Ramos (cell line): ENCODE measurements around the gene REN.

ENCODE experiments used
- in situ Hi-C: fragments of 300-500 bp; cut with MboI; formaldehyde crosslinking; loops from one replicate; pipeline ENCODE4 v1.14.3; 2022; ENCODE audit warnings: low sequenced_read_pairs; ENCODE audit not compliant: unreplicated experiment

REN gene

DNA sequence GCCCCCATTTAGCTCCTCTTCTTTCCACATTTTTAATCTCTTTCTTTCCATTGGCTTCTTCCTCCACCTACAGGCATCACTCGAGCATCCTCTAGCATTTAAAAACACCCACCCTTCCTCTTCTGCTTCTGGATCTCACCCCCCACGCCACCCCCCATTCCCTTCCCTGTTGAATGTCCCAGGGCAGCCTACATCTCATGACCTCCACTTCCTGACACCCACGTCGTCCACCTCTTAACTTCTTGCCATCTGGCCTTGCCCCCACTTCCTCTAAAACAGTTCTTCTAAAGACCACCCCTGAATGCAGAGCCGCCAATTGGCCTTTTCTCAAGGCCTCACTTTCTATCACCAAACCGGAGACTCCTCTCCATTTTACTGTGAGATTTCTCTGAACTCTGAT is 8.2 kb downstream of the REN start:
- in situ Hi-C loops = no loop called here

DNA sequence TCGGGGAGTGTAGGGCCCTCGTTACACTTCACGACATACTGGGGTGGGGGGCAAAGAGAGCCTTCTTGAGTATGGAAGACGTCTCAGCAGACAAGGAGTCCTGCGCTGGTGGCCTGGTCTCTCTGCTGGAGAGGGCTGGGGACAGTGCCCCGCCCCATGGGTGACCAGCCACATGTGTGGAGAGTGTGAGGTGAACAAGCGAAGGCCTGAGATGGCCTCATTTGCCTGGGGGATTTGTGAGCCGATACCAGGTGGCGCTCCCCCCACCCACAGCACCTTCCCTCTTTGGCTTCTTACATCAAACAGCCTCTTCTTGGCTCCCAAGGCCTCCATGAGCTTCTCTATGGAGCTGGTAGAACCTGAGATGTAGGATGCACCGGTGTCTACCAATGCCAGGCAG is 10.3 kb downstream of the REN start:
- in situ Hi-C loops = no loop called here

DNA sequence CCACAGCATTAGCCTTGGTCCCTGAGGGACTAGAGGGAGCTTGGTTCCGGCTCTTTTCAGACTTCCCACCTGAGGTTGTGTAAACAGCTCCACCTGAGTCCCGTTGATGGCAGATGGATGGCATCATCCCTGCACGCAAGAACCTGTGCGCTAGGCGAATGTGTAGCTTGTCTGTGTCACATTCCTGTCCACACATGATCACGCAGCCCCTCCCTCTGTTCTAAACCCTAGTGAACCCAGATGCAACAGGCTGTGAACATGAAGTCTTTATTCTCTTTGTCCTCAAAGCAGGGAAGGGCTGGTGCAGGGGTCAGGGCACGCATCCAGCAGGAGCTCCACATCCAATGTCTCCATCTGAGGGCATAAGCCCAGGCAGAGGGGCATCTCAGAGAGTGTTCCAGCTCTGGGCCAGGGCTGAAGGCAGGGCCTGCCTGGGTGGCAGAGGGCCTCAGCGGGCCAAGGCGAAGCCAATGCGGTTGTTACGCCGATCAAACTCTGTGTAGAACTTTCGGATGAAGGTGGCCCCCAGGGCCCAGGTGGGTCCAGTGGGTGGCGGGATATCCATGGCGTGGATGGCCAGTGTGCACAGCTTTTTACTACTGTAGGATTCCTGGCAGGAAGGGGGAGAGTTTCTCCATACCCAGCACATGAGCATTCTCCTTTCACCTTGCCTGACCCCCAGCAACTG is 11.4 kb downstream of the REN start:
- in situ Hi-C loops = no loop called here

DNA sequence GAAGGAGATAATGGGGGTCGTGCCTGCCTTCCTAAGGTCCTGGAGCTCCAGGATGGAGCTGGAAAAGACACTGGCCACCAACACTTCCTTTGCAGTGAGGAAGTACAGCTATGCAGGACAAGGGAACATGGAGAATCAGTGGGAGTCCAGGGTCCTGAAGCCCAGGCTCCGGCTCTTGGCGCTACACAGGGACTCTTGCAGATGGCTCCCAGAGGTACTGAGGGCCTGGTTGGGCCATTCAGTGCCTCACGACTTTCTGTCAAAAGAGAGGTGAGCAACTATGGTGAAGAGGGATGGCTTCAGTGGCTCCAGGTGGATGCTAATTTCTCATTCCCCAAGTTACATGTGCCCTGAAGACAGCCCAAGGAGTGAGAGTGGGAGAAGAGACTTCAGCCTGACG is 12.5 kb downstream of the REN start:
- in situ Hi-C loops = no loop called here

DNA sequence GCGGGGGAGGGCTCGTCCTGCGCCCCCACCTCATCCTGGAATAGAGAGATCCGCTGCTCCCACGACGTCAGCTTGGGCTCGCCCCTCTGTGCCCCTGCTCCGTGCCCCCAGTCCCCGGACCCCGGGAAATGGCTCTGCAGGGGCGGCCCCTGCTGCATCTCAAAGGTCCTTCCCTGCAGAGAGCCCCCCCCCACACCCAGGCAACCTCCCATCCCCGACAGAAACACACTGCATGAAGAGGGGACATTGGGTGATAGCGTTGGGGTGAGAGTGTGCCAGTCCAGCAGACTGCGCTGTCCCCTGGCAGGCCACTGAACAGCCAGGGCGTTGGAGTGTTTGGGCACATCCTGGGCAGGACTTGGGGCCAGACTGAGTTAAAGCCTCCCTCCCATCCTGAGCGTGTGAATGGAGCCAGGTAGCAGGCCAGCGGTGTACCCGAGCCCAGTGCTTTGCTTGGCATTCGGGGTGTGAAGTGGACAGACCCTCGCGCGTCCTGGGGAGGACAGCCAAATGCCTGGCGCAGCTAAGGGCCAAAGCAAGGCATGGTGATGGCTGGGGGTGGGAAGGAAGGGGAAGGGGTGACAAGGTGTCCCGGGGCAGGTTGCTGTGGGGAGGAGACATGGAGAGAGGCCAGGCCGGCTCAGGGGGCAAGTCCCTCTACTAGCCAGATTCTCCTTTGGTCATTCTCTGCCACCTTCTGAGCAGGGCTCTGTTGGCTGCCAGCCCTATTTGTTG is 13.7 kb downstream of the REN start:
- in situ Hi-C loops = no loop called here

DNA sequence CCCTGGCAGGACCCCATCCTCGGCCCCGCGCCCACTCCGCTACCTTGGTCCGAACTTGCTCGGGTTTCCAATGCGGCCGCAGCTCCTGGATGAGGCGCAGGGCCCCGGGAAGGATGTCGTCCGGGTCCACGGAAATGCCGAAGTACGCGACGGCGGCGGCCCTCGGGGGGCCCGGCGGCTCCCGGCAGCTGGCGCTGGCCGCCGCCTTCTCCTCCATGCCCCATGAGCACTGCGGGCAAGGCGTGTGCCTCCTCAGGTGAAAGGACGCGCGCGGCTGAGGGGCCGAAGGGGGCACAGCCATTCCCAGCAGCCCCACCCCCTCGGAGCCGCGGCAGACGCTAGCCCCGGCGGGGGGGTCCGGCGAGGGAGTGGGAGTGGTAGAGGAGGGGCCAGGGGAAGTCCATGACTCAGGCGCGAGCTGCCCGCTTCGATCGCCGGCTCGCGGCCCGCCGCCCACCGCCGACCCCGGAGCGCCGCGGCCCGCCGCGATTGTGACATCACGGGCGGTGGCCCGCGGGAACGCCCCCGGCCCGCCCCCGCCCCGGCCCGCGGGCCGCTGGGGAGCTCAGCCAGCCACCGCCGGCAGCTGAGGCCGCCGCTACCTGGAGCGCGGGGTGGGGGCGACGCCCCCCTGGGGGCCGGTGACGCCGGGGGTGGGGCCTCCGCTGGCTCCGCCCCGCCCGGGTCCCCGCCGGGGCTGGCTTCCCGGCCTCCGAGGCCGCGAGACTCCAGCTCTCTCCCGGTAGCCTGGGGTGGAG is 14.4 kb downstream of the REN start, which contains the start of gene ETNK2:
TSS of gene ETNK2 (minus strand) at position 493 of the 758 bp plus-strand sequence. CDS start at position 301, 192 bp downstream.
- in situ Hi-C loops = no loop called here

DNA sequence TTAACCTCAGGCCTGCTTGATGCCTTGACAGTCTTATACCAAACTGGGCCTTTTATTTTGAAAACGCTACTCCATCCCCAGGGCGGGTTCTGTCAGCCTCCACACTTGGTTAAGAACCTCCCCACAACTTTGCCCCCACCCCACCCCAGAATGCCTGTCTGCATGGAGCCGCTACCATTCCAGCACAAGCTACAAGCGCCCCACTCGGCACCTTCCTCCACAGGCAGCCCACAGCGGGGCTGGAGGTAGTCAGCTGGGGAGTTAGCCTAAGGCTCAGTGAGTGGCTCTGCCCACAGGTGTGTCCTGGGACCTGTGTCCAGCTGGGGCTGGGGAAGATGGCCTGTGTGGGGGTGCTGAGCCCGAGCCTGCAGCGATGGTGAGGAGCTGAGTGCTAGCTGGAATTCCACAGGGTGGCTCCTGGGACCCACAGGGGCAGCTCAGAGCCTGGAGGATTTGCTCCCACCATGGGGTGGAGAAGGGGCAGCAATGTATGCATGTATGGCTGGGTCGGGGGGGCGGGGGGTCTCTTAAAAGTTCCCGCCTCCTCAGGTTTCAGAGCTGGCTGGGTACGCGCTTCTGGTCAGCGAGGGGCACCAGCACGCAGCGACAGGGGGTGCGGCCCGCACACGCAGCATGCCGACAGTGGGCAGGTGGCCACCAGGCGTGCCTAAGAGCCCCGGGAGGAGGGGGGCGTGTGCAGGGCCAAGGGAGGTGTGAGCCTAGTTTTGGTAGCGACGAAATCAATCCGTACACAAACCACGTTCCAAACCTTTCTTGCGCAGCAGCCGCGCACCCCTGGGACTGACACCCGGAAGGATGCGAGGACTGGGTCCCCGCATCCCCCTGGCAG is 15.2 kb downstream of the REN start:
- in situ Hi-C loops = no loop called here

DNA sequence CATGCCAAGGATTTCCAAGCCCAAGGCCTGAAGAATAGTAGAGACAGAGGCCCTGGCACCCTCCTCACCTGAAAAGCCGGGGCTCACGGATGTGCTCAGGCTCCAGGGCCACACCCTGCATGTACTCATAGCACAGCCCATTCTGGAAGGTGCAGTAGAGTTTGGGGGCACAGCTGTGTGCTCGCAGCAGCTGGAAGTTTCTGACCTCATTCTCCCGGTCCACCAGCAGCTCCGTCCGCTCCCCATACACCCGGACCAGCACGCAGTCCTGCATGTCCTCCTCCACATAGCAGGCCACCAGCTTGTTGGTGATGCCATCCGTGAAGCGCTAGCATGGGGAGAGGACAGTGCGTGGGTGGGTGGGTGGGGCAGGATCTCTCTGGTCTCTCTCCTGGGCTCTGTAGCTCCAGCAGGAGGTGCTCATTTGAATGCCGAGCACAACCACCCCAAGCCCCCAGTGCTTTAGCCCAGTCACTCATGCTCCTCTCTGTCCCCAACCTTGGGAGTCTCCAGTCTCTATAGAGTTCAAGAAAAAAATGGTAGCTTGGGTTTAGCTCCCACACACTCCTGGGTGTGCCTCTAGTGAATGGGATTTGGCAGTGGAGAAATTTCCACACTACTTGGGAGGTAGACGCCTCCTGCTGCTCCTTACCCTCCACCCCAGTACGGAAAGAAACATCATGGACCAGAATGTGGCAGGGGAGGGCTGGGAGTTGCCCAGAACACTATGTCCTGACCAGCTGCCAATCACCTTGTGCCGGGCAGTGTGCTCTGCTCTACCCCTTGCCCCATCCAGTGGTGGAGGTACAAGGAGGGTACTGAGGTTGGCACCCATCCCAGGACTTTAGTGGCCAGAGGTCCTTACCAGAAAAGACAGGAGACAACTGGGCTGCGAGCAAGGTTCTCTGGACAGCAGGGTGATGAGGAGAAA is 16.2 kb downstream of the REN start:
- in situ Hi-C loops = loop anchor here (25.0 kb wide), 1 partner anchor 888 kb away; no protein-coding TSS in a partner anchor

DNA sequence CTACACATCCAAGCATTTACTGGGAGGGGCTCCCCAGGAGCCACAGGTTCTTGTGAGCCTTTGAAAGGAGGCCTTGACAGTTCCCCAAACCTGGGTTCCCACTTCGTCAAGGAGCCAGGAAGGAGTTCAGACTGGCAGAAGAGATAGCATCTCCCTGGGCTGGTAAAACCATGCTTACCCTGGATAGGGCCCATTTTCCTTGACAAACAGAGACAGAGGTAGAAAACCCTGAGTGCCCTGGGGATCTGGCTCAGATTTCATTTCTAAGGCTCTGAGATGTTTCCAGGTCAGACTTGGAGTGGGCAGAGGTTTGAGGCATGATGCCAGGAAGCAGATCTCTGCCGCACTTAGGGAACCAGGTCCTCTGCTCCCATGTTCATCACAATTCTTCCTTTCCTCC is 17.0 kb downstream of the REN start:
- in situ Hi-C loops = loop anchor here (25.0 kb wide), 1 partner anchor 887 kb away; no protein-coding TSS in a partner anchor

DNA sequence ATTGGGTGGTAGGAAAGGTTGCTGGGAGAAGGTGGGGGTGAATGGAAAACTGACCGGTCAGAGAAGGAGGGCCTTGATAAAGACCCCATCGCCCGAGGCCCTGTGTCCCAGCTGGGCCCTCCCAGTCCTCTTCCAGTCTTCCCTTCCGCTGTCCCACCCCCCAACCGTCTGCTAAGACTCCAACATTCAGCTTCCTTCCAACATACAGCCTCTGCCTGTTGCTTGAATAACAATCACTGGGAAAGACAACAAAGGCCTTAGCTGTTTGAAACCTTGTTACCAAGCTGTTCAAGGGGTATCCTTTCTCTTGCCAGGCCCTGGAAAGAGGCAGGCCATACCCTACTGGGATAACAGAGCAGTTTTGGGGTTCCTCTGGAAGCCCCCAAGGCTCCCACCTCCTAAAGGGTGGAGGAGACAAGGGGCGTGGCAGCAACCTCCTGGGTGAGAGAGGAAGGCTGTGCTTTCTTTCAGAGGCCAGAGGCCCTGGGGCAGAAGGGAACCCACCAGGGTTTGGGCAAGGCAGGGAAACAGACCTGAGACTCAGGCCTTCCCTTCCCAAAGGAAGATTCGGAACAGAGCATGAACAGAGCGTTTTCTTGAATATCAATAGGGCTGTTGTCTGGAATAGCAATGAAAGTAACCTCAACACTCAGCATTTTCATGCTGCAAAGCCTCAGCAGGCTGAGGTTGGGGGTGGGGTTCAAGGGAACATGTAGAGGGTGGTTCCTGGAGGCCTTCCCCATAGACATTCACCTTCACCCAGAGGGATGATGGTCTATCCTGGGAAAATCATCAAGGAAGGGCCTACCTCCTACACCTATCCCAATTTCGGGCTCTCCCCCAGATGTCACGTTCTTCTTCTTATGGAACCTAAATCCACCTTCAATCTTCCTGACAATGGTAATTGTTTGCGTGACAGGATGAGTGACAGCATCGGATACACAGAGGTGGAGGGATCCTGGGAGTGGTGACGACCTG is 18.4 kb downstream of the REN start:
- in situ Hi-C loops = loop anchor here (25.0 kb wide), 1 partner anchor 885 kb away; no protein-coding TSS in a partner anchor

DNA sequence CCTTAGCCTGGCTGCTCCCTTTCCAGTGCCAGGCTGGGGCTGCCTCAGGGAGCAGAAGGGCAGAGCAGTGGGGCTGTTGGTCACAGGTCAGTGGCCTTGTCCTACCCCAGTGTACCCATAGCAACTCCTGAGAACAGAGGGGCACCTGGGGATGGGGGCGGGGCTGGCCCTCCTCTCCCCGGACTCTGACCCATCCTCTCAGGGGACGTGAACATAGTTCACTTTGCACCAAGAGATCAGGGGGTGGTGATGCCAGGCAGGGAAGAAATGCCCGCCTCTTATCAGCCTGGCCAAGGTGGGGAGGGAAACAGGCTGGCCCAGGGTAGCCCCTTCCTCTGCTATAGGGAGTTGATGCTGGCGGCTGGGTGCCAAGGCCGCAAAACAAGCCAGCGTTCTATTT is 19.2 kb downstream of the REN start:
- in situ Hi-C loops = loop anchor here (25.0 kb wide), 1 partner anchor 885 kb away; no protein-coding TSS in a partner anchor

DNA sequence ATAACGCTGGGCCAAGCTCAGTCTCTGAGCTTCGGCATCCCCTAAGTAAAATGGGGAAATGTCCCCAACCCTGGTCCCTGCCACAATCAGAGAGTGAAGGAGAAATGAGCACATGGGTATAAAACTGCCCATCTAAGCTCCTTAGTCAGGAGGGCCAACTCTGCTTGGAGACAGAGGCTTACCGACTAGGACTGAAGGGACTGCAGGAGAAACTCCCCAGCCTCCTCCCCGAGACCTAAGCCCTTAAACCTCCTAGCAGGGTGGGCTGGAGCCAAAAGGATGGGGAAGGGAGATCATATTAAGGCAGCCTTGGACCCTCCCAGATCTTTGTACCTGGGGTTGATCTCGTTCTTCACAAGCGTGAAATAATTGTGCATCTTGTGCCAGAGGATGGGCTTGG is 19.8 kb downstream of the REN start:
- in situ Hi-C loops = loop anchor here (25.0 kb wide), 1 partner anchor 884 kb away; no protein-coding TSS in a partner anchor

DNA sequence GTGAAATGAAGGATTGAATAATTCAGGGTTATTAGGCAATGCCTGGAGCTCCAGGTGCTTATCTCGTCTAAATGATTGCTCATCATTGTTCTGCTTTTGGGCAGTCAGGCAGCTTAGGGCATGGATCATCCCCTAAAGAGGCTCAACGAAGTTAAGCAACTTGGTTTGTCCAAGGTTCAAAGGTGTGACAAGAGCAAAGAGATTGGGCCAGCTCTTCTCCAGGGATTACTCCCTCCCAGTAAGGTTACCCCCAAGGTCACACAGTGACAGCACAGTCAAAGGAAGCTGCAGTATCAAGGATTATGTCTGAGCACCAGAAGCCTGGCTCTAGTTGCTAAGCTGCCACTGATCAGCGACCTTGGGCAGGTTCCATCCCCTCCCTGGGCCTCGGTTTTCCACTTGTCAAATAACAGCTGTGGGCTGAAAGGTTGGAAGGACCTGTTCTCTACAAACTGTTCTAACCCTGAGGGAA is 21.1 kb downstream of the REN start:
- in situ Hi-C loops = loop anchor here (25.0 kb wide), 1 partner anchor 883 kb away; no protein-coding TSS in a partner anchor

DNA sequence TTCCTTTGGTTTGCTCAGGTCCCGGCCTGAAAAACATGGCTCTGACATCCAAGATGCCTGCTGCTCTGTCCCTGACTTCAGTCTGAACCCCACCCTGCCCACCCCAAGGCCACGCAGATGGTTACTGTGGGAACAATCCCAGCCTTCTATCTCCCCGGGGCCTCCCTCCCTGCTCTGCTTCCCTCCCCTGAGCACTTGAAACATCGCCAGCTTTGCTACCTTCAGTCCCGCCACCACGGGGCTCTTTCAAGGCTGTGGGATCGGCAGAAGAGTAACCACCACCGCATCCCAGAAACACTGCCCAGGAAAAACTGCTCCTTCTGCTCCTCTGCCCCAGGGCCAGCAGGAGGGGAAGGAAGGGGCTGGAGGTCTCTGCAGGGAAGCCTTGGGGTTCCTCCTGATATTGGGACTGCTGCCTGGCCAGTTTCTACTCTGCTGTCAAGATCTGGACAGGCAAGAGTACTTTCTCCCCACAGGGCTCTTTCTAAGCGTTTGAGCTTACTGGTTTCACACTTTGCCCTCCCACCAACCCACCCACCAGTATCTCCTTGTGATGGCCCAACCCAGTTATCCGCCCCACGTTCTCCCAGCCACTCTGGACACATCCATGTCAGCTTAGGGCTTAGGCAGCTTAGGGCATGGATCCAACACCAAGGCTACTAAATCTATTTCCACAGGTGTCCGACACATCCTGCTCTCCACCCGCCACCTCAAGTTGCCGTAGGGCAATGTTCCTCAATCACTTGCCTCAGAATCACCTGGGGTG is 22.7 kb downstream of the REN start:
- in situ Hi-C loops = loop anchor here (25.0 kb wide), 1 partner anchor 881 kb away; no protein-coding TSS in a partner anchor

DNA sequence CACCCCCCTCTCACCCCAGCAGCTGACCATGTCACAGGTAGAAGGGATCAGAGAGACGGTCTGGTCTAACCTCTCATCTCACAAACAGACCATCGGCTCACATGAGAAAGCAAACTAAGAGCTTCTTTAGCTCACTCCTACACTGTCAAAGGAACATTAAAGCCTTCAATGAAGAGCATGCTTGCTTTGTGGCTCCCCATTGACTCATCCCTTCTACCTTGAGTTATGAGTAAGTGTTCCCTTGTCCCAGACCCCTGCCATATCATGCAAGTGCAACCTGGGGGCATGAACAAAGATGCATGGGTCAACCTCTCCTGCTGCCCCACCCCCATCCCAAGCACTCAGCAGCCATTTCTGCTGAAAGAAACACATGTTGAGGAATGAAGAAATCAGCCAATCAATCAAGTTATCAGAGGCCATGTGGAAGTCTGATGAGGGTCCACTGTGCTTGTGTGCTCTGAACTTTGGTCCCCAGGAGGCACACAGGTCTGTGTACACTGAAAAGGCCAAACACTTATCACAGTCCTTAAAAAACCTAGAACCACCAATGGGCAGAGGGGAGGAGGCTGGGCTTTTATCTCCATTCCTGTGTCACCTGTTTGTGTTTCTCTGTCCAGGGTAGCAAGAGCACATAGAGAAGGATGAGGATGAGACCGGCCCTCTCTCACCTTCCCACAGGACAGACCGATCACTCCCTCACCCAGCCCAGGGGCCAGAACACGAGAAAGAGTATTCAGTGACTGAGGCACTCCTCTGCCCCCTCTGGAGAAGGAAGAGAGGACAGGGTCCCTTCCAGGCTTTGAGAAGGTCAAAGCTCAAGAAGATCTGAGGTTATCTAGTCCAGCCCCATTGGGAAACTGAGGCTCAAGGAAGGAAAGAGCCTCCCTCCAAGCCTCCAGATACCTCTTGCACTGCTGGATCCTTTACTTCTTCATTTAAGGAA is 23.8 kb downstream of the REN start:
- in situ Hi-C loops = loop anchor here (25.0 kb wide), 1 partner anchor 880 kb away; no protein-coding TSS in a partner anchor
